OCI-LY7 (cell line): ENCODE measurements around the gene PNMA8B.

Experiments
- EZH2phosphoT487 ChIP-seq: fragments of 200-600 bp; sonication (generic); IDR thresholded peaks from 2 replicates; pipeline ENCODE4 v1.6.1; 2018; ENCODE audit warnings: low read depth, borderline replicate concordance, mild to moderate bottlenecking, mixed run types, antibody characterized with exemption, low read length, moderate library complexity, mixed read lengths
- TF ChIP-seq, protein P1 (sequence below): fragments of 200-600 bp; sonication (generic); conservative IDR thresholded peaks from 2 replicates; pipeline ENCODE4 v1.5.1; 2014; ENCODE audit warnings: mild to moderate bottlenecking, antibody characterized with exemption, low read length, moderate library complexity, mixed read lengths

DNA sequence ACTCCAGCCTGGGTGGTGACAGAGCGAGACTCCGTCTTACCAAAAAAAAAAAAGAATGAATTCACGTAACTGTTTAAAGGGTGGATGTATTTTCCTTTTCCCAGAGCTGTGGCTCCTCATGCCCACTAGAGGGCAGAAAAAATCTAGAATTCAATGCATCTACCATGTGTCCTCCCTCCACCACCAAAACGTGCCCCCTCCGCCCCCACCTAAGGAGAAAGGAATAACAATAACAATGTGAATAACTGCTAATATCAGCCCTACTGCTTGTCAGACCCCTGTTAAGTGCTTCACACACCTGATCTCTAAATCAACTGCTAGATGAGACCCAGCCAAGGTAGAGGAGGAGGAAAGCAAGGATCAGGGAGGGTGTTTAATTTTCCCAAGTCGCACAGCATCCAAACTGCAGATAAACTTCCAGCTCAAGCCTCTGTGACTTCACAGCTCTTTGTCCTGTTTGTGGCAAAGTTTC, 20.2 kb upstream of the PNMA8B start:
- TF ChIP-seq, protein P1, sequence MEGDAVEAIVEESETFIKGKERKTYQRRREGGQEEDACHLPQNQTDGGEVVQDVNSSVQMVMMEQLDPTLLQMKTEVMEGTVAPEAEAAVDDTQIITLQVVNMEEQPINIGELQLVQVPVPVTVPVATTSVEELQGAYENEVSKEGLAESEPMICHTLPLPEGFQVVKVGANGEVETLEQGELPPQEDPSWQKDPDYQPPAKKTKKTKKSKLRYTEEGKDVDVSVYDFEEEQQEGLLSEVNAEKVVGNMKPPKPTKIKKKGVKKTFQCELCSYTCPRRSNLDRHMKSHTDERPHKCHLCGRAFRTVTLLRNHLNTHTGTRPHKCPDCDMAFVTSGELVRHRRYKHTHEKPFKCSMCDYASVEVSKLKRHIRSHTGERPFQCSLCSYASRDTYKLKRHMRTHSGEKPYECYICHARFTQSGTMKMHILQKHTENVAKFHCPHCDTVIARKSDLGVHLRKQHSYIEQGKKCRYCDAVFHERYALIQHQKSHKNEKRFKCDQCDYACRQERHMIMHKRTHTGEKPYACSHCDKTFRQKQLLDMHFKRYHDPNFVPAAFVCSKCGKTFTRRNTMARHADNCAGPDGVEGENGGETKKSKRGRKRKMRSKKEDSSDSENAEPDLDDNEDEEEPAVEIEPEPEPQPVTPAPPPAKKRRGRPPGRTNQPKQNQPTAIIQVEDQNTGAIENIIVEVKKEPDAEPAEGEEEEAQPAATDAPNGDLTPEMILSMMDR, result peak; percentile 83
- no peak for TF ChIP-seq EZH2phosphoT487
